ENCODE measurements around the gene SLX4IP. TPM values are rescaled to one million over a fixed set of nuclear protein-coding genes. Genes with fewer than 3 reads are reported as not detected.
A peak's percentile ranks its signal among the peaks of the same experiment; 100 is the strongest.

SLX4IP gene
- polyA plus RNA-seq, 2 donors: 1.2 to 4.4 TPM

GRCh38 chr20:10641467-10641866 lies 206.4 kb downstream of the SLX4IP start:
- 85 to 89% methylated on average over 12 of the region's 12 CpGs for whole genome bisulfite sequencing, 2 donors
- Histone ChIP-seq H3K27ac (ENCODE audit: low read depth in 2 of 2, low read length in 1 of 2) (peak overlapping the region in 1 of 2 donors; percentile 72), H3K36me3 (ENCODE audit: control insufficient read depth in 2 of 2, insufficient read depth in 2 of 2, low read length in 1 of 2) (peaks cover 22 to 64% of the 10 kb centered on the region in 2 donors)

GRCh38 chr20:10641893-10642292 lies 206.8 kb downstream of the SLX4IP start:
- Histone ChIP-seq H3K27ac (ENCODE audit: low read depth in 2 of 2, low read length in 1 of 2) (peak overlapping the region; percentile 7 to 72), H3K4me3 (ENCODE audit: low read depth in 1 of 2, low read length in 2 of 2) (no peak overlapping the region), H3K27me3 (ENCODE audit: control insufficient read depth in 1 of 2, insufficient read depth in 2 of 2, low read length in 2 of 2) (no peaks in the 10 kb centered on the region), H3K4me1 (ENCODE audit: control insufficient read depth in 2 of 2, insufficient read depth in 2 of 2, low read length in 1 of 2) (peaks cover 5 to 10% of the 10 kb centered on the region in 2 donors), H3K9me3 (ENCODE audit: control insufficient read depth in 2 of 2, insufficient read depth in 1 of 2, low read depth in 1 of 2, low read length in 1 of 2) (no peaks in the 10 kb centered on the region), H3K36me3 (ENCODE audit: control insufficient read depth in 2 of 2, insufficient read depth in 2 of 2, low read length in 1 of 2) (peaks cover 22 to 66% of the 10 kb centered on the region in 2 donors)
- WGBS, 2 donors: 87 to 91% methylated on average over 7 of the region's 7 CpGs

More at GRCh38 chr20:10641467-10641866, 206.4 kb downstream of the SLX4IP start:
- H3K27me3 ChIP-seq (ENCODE audit: control insufficient read depth in 1 of 2, insufficient read depth in 2 of 2, low read length in 2 of 2): no peaks in the 10 kb centered on the region
- H3K9me3 ChIP-seq (ENCODE audit: control insufficient read depth in 2 of 2, insufficient read depth in 1 of 2, low read depth in 1 of 2, low read length in 1 of 2): no peaks in the 10 kb centered on the region
- peaks cover 8 to 9% of the 10 kb centered on the region in 2 donors for H3K4me1 ChIP-seq (ENCODE audit: control insufficient read depth in 2 of 2, insufficient read depth in 2 of 2, low read length in 1 of 2)
- H3K4me3 ChIP-seq (ENCODE audit: low read depth in 1 of 2, low read length in 2 of 2): no peak overlapping the region

DNA sequence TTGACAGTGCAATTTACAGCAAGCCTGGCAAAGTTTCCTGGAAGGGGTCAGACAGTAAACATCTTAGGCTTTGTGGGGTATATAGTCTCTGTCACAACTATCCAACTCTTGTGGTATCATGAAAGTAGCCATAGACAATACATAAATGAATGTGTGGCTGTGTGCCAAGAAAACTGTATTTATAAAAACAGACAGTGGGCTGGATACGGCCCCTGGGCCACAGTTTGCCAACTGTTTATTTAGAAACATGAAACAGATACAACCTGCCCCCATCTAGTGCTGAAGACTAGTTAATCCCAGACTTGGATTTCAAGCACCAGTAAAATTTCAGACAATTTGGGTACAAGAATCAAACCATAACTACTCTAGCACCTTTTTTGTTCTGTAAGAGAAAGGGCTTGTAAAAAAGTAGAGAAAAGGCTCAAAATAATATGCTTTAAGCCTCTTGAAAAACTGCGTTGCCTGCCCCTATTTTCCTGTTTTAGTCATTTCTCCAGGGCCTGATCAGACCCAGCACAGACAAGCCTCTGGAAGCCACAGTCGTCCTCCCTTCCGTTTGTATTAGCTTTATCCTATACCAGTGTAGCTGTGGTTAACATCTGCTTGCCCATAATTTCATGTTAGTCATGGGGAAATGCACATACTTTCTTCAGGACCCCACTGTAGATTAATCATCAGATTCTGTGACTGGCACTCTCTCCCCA lies 207.9 kb downstream of the SLX4IP start:
- peaks cover 22 to 74% of the 10 kb centered on the region in 2 donors for H3K36me3 ChIP-seq (ENCODE audit: control insufficient read depth in 2 of 2, insufficient read depth in 2 of 2, low read length in 1 of 2)
- no peak overlapping the region for H3K4me3 ChIP-seq (ENCODE audit: low read depth in 1 of 2, low read length in 2 of 2)
- H3K27ac ChIP-seq (ENCODE audit: low read depth in 2 of 2, low read length in 1 of 2): peak overlapping the region; percentile 36 to 52
- WGBS, 2 donors: 36 to 51% methylated on average over 4 of the region's 4 CpGs
- H3K27me3 ChIP-seq (ENCODE audit: control insufficient read depth in 1 of 2, insufficient read depth in 2 of 2, low read length in 2 of 2): no peaks in the 10 kb centered on the region
- H3K4me1 ChIP-seq (ENCODE audit: control insufficient read depth in 2 of 2, insufficient read depth in 2 of 2, low read length in 1 of 2): peaks cover 5 to 8% of the 10 kb centered on the region in 2 donors
- no peaks in the 10 kb centered on the region for H3K9me3 ChIP-seq (ENCODE audit: control insufficient read depth in 2 of 2, insufficient read depth in 1 of 2, low read depth in 1 of 2, low read length in 1 of 2)

- H3K4me1 ChIP-seq (ENCODE audit: control insufficient read depth in 2 of 2, insufficient read depth in 2 of 2, low read length in 1 of 2): peaks cover 5 to 8% of the 10 kb centered on the region in 2 donors
- H3K27me3 ChIP-seq (ENCODE audit: control insufficient read depth in 1 of 2, insufficient read depth in 2 of 2, low read length in 2 of 2): no peaks in the 10 kb centered on the region
- WGBS, 2 donors: 90 to 92% methylated on average over 7 of the region's 7 CpGs
- H3K27ac ChIP-seq (ENCODE audit: low read depth in 2 of 2, low read length in 1 of 2): peak overlapping the region; percentile 12 to 52
- no peak overlapping the region for H3K4me3 ChIP-seq (ENCODE audit: low read depth in 1 of 2, low read length in 2 of 2)
- peaks cover 22 to 79% of the 10 kb centered on the region in 2 donors for H3K36me3 ChIP-seq (ENCODE audit: control insufficient read depth in 2 of 2, insufficient read depth in 2 of 2, low read length in 1 of 2)
- no peaks in the 10 kb centered on the region for H3K9me3 ChIP-seq (ENCODE audit: control insufficient read depth in 2 of 2, insufficient read depth in 1 of 2, low read depth in 1 of 2, low read length in 1 of 2)
Observed at GRCh38 chr20:10643560-10643873, 208.4 kb downstream of the SLX4IP start.

DNA sequence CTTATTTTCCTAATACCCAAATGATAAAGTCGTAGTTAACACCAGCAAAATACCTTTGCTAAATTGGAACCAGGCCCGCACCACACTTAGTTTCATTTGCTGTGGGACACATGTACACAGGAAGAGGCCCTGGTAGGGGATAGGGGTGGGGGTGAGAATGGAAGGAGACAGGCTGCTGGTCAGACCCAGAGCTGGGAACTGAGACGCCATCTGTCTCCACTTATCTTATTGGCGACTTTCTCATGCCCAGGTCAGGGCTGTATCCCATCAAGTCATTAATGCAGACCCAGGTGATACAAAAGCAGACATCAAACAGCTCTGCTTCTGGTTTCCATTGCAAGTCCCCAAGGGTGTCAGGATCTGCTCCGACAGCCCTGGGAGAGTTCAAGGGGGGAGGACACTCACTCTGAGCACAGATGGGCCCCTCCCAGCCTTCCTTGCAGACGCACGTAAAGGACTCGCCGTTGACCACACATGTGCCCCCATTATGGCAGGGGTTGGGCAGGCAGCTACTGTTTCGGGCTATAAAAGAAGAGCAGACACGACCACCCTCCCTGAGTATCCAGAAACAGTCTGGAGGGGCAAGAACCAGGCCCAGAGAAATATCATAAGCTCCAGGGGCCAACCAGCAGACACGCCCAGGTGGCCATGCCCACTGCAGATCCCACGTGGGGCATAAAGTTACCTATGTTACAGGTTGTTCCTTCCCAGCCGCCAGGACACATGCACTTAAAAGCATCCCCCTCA lies 209.5 kb downstream of the SLX4IP start:
- WGBS, 2 donors: 72 to 76% methylated on average over 14 of the region's 14 CpGs
- H3K4me3 ChIP-seq (ENCODE audit: low read depth in 1 of 2, low read length in 2 of 2): no peak overlapping the region
- peak overlapping the region; percentile 12 to 66 for H3K27ac ChIP-seq (ENCODE audit: low read depth in 2 of 2, low read length in 1 of 2)
- H3K4me1 ChIP-seq (ENCODE audit: control insufficient read depth in 2 of 2, insufficient read depth in 2 of 2, low read length in 1 of 2): peaks cover 5 to 8% of the 10 kb centered on the region in 2 donors
- H3K9me3 ChIP-seq (ENCODE audit: control insufficient read depth in 2 of 2, insufficient read depth in 1 of 2, low read depth in 1 of 2, low read length in 1 of 2): no peaks in the 10 kb centered on the region
- peaks cover 28 to 78% of the 10 kb centered on the region in 2 donors for H3K36me3 ChIP-seq (ENCODE audit: control insufficient read depth in 2 of 2, insufficient read depth in 2 of 2, low read length in 1 of 2)
- H3K27me3 ChIP-seq (ENCODE audit: control insufficient read depth in 1 of 2, insufficient read depth in 2 of 2, low read length in 2 of 2): no peaks in the 10 kb centered on the region

DNA sequence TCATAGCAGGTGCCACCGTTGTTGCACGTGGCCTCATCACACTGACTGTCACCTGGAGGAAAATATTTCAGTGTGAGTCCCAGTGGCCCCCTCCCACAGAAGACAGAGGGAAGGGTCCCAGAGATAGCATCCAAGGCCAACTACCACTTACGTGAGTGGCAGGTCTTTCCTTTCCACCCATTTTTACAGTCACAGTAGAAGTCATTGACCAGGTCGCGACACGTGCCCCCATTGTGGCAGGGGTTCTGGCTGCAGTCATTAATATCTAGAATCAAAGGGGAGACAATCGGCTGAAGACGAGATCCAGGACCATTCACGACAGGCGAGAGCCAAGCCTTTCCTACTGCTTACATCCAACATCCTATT lies 210.1 kb downstream of the SLX4IP start:
- peak overlapping the region in 1 of 2 donors; percentile 66 for H3K27ac ChIP-seq (ENCODE audit: low read depth in 2 of 2, low read length in 1 of 2)
- no peak overlapping the region for H3K4me3 ChIP-seq (ENCODE audit: low read depth in 1 of 2, low read length in 2 of 2)
- H3K4me1 ChIP-seq (ENCODE audit: control insufficient read depth in 2 of 2, insufficient read depth in 2 of 2, low read length in 1 of 2): peaks cover 4 to 7% of the 10 kb centered on the region in 2 donors
- H3K9me3 ChIP-seq (ENCODE audit: control insufficient read depth in 2 of 2, insufficient read depth in 1 of 2, low read depth in 1 of 2, low read length in 1 of 2): no peaks in the 10 kb centered on the region
- H3K27me3 ChIP-seq (ENCODE audit: control insufficient read depth in 1 of 2, insufficient read depth in 2 of 2, low read length in 2 of 2): no peaks in the 10 kb centered on the region
- WGBS, 2 donors: 84 to 88% methylated on average over 10 of the region's 10 CpGs
- H3K36me3 ChIP-seq (ENCODE audit: control insufficient read depth in 2 of 2, insufficient read depth in 2 of 2, low read length in 1 of 2): peaks cover 25 to 81% of the 10 kb centered on the region in 2 donors

DNA sequence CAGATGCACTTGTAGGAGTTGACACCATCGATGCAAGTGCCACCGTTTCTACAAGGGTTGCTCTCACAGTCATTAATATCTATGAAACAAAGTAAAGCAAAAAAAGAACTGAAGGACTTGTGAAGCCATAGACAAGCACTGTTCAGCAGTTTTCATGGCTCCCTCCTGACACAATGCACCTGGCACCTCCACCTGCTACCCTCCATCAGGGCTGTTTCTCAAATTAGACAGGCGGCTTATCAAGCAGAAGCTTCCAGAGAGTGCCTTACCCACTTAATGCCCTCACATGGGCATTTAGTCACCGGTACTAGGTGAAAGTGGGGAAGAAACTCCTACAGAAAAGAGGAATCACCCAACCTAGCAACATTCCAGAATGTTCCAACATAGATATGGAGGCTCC lies 210.9 kb downstream of the SLX4IP start:
- Histone ChIP-seq H3K27me3 (ENCODE audit: control insufficient read depth in 1 of 2, insufficient read depth in 2 of 2, low read length in 2 of 2) (no peaks in the 10 kb centered on the region), H3K27ac (ENCODE audit: low read depth in 2 of 2, low read length in 1 of 2) (no peak overlapping the region), H3K9me3 (ENCODE audit: control insufficient read depth in 2 of 2, insufficient read depth in 1 of 2, low read depth in 1 of 2, low read length in 1 of 2) (no peaks in the 10 kb centered on the region), H3K4me1 (ENCODE audit: control insufficient read depth in 2 of 2, insufficient read depth in 2 of 2, low read length in 1 of 2) (peaks cover 2 to 4% of the 10 kb centered on the region in 2 donors), H3K36me3 (ENCODE audit: control insufficient read depth in 2 of 2, insufficient read depth in 2 of 2, low read length in 1 of 2) (peaks cover 22 to 81% of the 10 kb centered on the region in 2 donors), H3K4me3 (ENCODE audit: low read depth in 1 of 2, low read length in 2 of 2) (no peak overlapping the region)
- WGBS, 2 donors: 83 to 85% methylated on average over 4 of the region's 4 CpGs

GRCh38 chr20:10646886-10647420 lies 211.8 kb downstream of the SLX4IP start:
- Histone ChIP-seq H3K4me1 (ENCODE audit: control insufficient read depth in 2 of 2, insufficient read depth in 2 of 2, low read length in 1 of 2) (peaks cover 2 to 9% of the 10 kb centered on the region in 2 donors), H3K27ac (ENCODE audit: low read depth in 2 of 2, low read length in 1 of 2) (peak overlapping the region; percentile 6 to 59), H3K4me3 (ENCODE audit: low read depth in 1 of 2, low read length in 2 of 2) (no peak overlapping the region), H3K27me3 (ENCODE audit: control insufficient read depth in 1 of 2, insufficient read depth in 2 of 2, low read length in 2 of 2) (no peaks in the 10 kb centered on the region), H3K36me3 (ENCODE audit: control insufficient read depth in 2 of 2, insufficient read depth in 2 of 2, low read length in 1 of 2) (peaks cover 16 to 80% of the 10 kb centered on the region in 2 donors), H3K9me3 (ENCODE audit: control insufficient read depth in 2 of 2, insufficient read depth in 1 of 2, low read depth in 1 of 2, low read length in 1 of 2) (no peaks in the 10 kb centered on the region)
- 75 to 80% methylated on average over 9 of the region's 9 CpGs for WGBS, 2 donors

DNA sequence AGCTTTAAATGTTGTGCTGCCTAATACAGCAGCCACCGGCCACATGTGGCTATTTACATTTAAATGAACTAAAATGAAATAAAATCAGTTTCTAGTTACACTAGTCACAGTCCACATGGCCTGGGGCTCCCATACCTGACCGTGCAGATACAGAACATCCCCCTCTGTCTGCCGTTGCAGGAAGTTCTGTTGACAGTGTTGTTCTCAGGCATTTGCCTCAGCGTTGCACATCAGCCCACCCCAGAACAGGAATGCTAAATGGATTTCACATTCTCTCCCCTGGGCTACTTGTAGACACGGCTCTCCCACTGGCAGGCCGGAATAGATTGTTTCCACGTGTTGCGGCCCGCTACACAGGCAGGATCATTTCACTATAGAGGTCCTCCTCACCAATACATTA lies 212.4 kb downstream of the SLX4IP start:
- H3K27me3 ChIP-seq (ENCODE audit: control insufficient read depth in 1 of 2, insufficient read depth in 2 of 2, low read length in 2 of 2): no peaks in the 10 kb centered on the region
- peaks cover 12 to 75% of the 10 kb centered on the region in 2 donors for H3K36me3 ChIP-seq (ENCODE audit: control insufficient read depth in 2 of 2, insufficient read depth in 2 of 2, low read length in 1 of 2)
- H3K4me3 ChIP-seq (ENCODE audit: low read depth in 1 of 2, low read length in 2 of 2): no peak overlapping the region
- H3K4me1 ChIP-seq (ENCODE audit: control insufficient read depth in 2 of 2, insufficient read depth in 2 of 2, low read length in 1 of 2): peaks cover 2 to 11% of the 10 kb centered on the region in 2 donors
- H3K9me3 ChIP-seq (ENCODE audit: control insufficient read depth in 2 of 2, insufficient read depth in 1 of 2, low read depth in 1 of 2, low read length in 1 of 2): no peaks in the 10 kb centered on the region
- peak overlapping the region; percentile 16 to 18 for H3K27ac ChIP-seq (ENCODE audit: low read depth in 2 of 2, low read length in 1 of 2)
- 56 to 67% methylated on average over 9 of the region's 9 CpGs for WGBS, 2 donors
